Measurements from ENCODE around the gene WBP1. TPM values are rescaled to one million over a fixed set of nuclear protein-coding genes. Genes with fewer than 3 reads are reported as not detected.

WBP1 gene
- total RNA-seq, 1 experiment from 2014 or later, result 54.8 TPM

DNA sequence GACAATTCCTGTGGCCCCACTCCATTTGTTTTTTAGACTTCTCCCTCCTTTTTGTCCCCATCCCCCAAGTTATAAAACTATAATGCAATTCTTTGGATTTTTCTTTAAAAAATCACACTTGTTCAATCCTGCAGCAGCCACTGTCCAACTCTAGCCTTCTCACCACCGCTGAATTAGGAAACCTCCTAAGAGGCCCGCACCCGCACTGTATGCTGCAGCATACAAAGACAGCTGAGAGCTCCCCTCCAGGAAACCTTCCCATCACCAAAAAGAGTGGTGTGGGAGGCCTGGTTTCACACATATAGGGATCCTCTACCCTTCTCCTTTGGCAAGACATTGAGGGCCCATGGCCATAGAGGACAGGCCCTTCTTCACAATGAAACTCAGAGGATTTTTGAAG lies 46.4 kb downstream of the WBP1 start:
- Mint-ChIP-seq H3K36me3 (ENCODE audit: insufficient read depth, unreplicated experiment) (peaks cover 53% of the 10 kb centered on the region), H3K27me3 (ENCODE audit: insufficient read depth, unreplicated experiment) (no peaks in the 10 kb centered on the region), H3K9me3 (ENCODE audit: unreplicated experiment) (no peaks in the 10 kb centered on the region), H3K4me1 (ENCODE audit: low read depth, unreplicated experiment) (peaks cover 41% of the 10 kb centered on the region), H3K4me3 (ENCODE audit: unreplicated experiment) (peak overlapping the region; percentile 94), H3K27ac (ENCODE audit: unreplicated experiment) (peak overlapping the region; percentile 87)
- H3K27me3 ChIP-seq (replicated peaks; ENCODE audit: control insufficient read depth, insufficient read depth, low read length), result no peaks in the 10 kb centered on the region
- ChIA-PET CTCF (interaction anchor here (1.0 to 1.8 kb wide), 3 partner anchors 10 to 24 kb away, joined by 3 to 6 read pairs (median 3); partner anchors contain the start of genes CCDC142, TLX2 and TTC31), POLR2A (interaction anchor here (0.9 to 1.2 kb wide), 2 partner anchors 25 to 64 kb away, joined by 3 to 4 read pairs; partner anchors contain the start of genes AUP1 and HTRA2)
- no peak for DNase-seq
- no peak overlapping the region for H3K4me3 ChIP-seq (ENCODE audit: low read depth, low read length)
- peaks cover 52% of the 10 kb centered on the region for H3K4me1 ChIP-seq
- TF ChIP-seq CTCF (IDR thresholded peaks at IDR 0.05; ENCODE audit: insufficient read depth in 1 of 2, low read depth in 1 of 2, low read length in 1 of 2, severe bottlenecking in 1 of 2, unreplicated experiment in 1 of 2), result no peak
- intact Hi-C loops (cut with micrococcal nuclease; ENCODE audit: unreplicated experiment), result no loop called here
- no peaks in the 10 kb centered on the region for H3K9me3 ChIP-seq
- H3K36me3 ChIP-seq (ENCODE audit: control insufficient read depth, insufficient read depth, low read length), result 0 out of 2 replicates have a peak, but pooled peaks cover 2% of the 10 kb centered on the region
- TSS peak; percentile 25 for BruUV-seq (replicated peaks)

- POLR2A ChIA-PET, result no interaction called here
- BruUV-seq (replicated peaks), result no TSS peak
- Mint-ChIP-seq H3K4me1 (ENCODE audit: low read depth, unreplicated experiment) (peaks cover 41% of the 10 kb centered on the region), H3K9me3 (ENCODE audit: unreplicated experiment) (no peaks in the 10 kb centered on the region), H3K27ac (ENCODE audit: unreplicated experiment) (peak overlapping the region; percentile 87), H3K27me3 (ENCODE audit: insufficient read depth, unreplicated experiment) (no peaks in the 10 kb centered on the region), H3K36me3 (ENCODE audit: insufficient read depth, unreplicated experiment) (peaks cover 52% of the 10 kb centered on the region), H3K4me3 (ENCODE audit: unreplicated experiment) (peak overlapping the region; percentile 94)
- H3K4me1 ChIP-seq, result peaks cover 42% of the 10 kb centered on the region
- H3K9me3 ChIP-seq, result no peaks in the 10 kb centered on the region
- no peak overlapping the region for H3K4me3 ChIP-seq (ENCODE audit: low read depth, low read length)
- intact Hi-C loops (cut with micrococcal nuclease; ENCODE audit: unreplicated experiment), result loop anchor here (2.0 kb wide), 1 partner anchor 47 kb away; the partner anchor contains the start of gene WBP1
- CTCF ChIA-PET, result interaction anchor here (1.7 to 1.8 kb wide), 3 partner anchors 17 to 82 kb away, joined by 7 read pairs; partner anchors contain the start of genes AUP1 and HTRA2
- no peaks in the 10 kb centered on the region for H3K27me3 ChIP-seq (replicated peaks; ENCODE audit: control insufficient read depth, insufficient read depth, low read length)
- no peak for DNase-seq
- 0 out of 2 replicates have a peak, but pooled peaks cover 2% of the 10 kb centered on the region for H3K36me3 ChIP-seq (ENCODE audit: control insufficient read depth, insufficient read depth, low read length)
- TF ChIP-seq CTCF (IDR thresholded peaks at IDR 0.05; ENCODE audit: insufficient read depth in 1 of 2, low read depth in 1 of 2, low read length in 1 of 2, severe bottlenecking in 1 of 2, unreplicated experiment in 1 of 2), result no peak
Observed at GRCh38 chr2:74505448-74506246, 47.4 kb downstream of the WBP1 start.

GRCh38 chr2:74507145-74507925 lies 49.1 kb downstream of the WBP1 start, which contains the start of gene PCGF1:
Gene PCGF1, minus strand, starts transcription at chr2:74507695. Its CDS starts 27 bp downstream, at chr2:74507668.
- intact Hi-C loops (cut with micrococcal nuclease; ENCODE audit: unreplicated experiment), result loop anchor here (1.0 to 2.0 kb wide), 6 partner anchors 22 to 80 kb away; partner anchors contain the start of genes AUP1, HTRA2, TTC31 and WBP1
- H3K27me3 ChIP-seq (replicated peaks; ENCODE audit: control insufficient read depth, insufficient read depth, low read length), result no peaks in the 10 kb centered on the region
- no TSS peak for BruUV-seq (replicated peaks)
- ChIA-PET POLR2A (interaction anchor here (1.1 to 1.5 kb wide), 2 partner anchors 18 to 23 kb away, joined by 6 to 7 read pairs; partner anchors contain the start of genes AUP1 and HTRA2), CTCF (interaction anchor here (0.9 to 1.8 kb wide), 5 partner anchors 18 to 82 kb away, joined by 3 to 7 read pairs (median 7); partner anchors contain the start of genes AUP1, CCDC142, HTRA2 and TTC31)
- peak within 1 kb of the TSS; percentile 68 for H3K4me3 ChIP-seq (ENCODE audit: low read depth, low read length)
- Mint-ChIP-seq H3K9me3 (ENCODE audit: unreplicated experiment) (no peaks in the 10 kb centered on the region), H3K4me1 (ENCODE audit: low read depth, unreplicated experiment) (peaks cover 28% of the 10 kb centered on the region), H3K27me3 (ENCODE audit: insufficient read depth, unreplicated experiment) (no peaks in the 10 kb centered on the region), H3K36me3 (ENCODE audit: insufficient read depth, unreplicated experiment) (peaks cover 50% of the 10 kb centered on the region), H3K4me3 (ENCODE audit: unreplicated experiment) (peak within 1 kb of the TSS; percentile 91), H3K27ac (ENCODE audit: unreplicated experiment) (peak within 1 kb of the TSS; percentile 99)
- TF ChIP-seq CTCF (IDR thresholded peaks at IDR 0.05; ENCODE audit: insufficient read depth in 1 of 2, low read depth in 1 of 2, low read length in 1 of 2, severe bottlenecking in 1 of 2, unreplicated experiment in 1 of 2), result peak; percentile 70 to 89
- no peaks in the 10 kb centered on the region for H3K9me3 ChIP-seq
- H3K4me1 ChIP-seq, result peaks cover 26% of the 10 kb centered on the region
- DNase-seq, result peak; percentile 98 to 99
- H3K36me3 ChIP-seq (ENCODE audit: control insufficient read depth, insufficient read depth, low read length), result 0 out of 2 replicates have a peak, but pooled peaks cover 2% of the 10 kb centered on the region

All from Caco-2 (cell line).